Islet precursor cell (in vitro differentiated cells): Measurements from ENCODE around the gene FGF22.
A peak's percentile ranks its signal among the peaks of the same experiment; 100 is the strongest.
"Not testable (repeated sequence)": the region's sequence is repeated elsewhere in the genome, so short reads cannot be mapped to it uniquely, and the experiment has no call there.

Experiments used
- DNase-seq: peaks from one replicate; pipeline ENCODE4 v3.0.0-alpha.2; 2018

FGF22 gene

GRCh38 chr19:607301-608154 lies 32.2 kb upstream of the FGF22 start:
- peak; percentile 49 for DNase-seq

- DNase-seq: peak; percentile 48
Observed at GRCh38 chr19:608155-609003, 31.3 kb upstream of the FGF22 start.

DNA sequence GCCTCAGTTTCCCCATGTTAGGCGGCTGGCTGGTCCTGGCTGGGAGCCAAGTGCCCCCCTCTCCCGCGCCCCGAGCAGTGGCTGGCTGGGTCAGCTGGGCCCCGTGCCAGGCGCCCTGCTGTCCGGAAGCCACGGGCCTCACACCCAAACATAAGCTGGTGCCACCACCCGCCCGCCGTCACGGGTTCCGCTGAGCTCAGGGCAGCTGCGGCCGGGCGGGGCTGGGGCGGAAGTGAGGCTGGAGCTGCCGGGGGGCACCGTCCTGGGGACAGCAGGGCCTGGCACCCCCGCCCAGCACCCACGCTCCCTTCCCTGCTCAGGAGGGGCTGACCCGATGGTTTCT lies 30.7 kb upstream of the FGF22 start:
- peak; percentile 45 for DNase-seq

- DNase-seq: no peak
Observed at GRCh38 chr19:610071-610800, 29.4 kb upstream of the FGF22 start.

DNA sequence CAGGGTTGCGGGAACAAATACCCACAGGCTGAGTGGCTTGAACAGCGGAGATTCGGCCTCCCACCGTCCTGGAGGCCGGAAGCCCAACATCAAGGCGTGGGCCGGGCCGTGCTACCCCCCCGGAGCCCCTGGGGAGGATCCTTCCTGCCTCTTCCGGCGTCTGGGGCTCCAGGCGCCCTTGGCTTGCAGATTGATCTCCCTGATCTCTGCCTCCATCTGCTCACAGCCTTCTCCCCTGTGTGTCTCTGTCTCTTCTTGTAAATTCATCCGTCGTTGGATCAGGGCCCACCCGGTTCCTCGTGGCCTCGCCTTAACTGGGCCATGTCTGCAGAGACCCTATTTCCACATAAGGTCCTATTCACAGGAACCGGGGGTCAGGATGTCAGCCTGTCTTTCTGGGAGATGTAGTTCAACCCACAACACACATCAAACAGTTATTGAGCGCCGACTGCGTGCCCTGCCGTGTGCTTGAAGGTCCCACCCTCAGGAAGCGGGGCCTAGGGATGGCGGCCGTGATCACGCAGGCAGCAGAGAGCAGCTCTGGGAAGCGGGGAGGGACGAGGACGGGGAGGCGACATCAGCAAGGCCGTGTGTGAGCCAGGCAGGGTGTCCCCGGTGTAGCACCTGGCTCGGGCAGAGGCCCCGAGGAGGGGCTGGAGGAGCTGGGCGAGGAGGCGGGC lies 28.7 kb upstream of the FGF22 start:
- DNase-seq: peak; percentile 50

GRCh38 chr19:611481-611868 lies 28.2 kb upstream of the FGF22 start:
- DNase-seq: peak; percentile 46

GRCh38 chr19:612941-613340 lies 26.7 kb upstream of the FGF22 start:
- no peak for DNase-seq

GRCh38 chr19:613732-614567 lies 25.7 kb upstream of the FGF22 start:
- DNase-seq: no peak

- DNase-seq: no peak
Observed at GRCh38 chr19:615619-616018, 24.1 kb upstream of the FGF22 start.

DNA sequence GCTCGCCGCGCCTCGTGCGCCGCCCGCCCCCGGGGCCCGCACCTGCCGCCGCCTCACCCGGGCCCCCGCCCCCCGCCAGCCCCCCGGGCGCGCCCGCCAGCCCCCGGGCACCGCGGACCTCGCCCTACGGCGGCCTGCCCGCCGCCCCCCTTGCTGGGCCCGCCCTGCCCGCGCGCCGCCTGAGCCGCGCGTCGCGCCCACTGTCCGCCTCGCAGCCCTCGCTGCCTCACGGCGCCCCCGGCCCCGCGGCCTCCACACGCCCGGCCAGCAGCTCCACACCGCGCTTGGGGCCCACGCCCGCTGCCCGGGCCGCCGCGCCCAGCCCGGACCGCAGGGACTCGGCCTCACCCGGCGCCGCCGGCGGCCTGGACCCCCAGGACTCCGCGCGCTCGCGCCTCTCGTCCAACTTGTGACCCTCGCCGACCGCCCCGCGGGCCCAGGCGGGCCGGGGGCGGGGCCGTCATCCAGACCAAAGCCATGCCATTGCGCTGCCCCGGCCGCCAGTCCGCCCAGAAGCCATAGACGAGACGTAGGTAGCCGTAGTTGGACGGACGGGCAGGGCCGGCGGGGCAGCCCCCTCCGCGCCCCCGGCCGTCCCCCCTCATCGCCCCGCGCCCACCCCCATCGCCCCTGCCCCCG lies 23.5 kb upstream of the FGF22 start:
- DNase-seq: no peak

DNA sequence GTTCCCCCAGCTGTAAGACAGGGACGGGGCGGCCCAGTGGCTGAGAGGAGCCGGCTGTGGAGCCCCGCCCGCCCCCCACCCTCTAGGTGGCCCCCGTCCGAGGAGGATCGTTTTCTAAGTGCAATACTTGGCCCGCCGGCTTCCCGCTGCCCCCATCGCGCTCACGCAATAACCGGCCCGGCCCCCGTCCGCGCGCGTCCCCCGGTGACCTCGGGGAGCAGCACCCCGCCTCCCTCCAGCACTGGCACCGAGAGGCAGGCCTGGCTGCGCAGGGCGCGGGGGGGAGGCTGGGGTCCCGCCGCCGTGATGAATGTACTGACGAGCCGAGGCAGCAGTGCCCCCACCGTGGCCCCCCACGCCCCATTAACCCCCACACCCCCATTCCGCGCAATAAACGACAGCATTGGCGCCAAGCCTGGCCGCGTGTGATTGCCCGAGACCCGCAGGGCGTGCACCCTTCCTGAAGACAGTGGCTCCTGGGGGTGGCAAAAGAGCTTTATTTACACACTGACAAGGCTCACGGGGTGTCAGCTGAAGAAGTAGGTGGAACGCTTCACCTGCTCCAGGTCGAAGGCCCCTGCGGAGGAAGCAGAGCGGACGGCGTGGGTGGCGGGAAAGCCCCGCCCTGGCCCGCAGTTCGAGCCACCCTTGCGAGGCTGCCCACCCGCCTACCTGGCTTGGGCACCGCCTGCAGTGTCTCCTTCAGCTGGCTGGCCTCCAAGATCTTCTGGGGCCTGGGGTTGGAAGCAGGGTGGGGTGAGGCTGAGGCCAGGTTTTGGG lies 22.7 kb upstream of the FGF22 start:
- no peak for DNase-seq

DNA sequence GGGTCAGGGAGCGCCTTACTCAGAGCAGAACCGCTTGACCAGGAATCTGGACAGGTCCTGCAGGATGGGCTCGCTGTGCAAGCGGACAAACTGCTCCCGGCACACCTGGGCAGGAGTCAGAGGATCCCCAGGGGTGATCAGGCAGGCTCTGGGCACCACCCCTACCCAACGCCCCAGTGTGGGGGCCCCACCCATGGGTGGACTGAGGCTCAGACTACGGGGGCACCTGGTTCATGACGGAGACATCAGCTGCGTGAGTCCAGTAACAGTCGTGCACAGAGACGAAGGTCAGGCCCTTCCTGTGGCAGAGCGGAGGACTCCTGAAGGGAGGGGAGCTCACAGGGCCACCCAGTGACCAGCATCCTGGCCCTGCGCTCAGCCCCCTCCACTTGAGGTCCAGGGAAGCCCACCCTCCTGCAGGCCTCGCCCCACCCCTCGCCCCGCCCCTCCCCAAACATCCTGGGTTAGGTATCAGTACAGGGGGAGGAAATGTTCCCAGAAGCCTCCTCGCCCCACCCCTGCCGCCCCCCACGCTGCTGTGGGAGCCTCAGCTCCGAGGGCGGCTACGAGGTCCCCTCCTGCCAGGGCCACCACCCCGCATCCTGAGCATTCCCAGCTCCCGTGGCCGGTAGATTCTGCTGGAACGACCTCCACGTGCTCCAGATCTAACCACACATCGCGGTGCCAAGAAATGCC lies 22.0 kb upstream of the FGF22 start:
- peak; percentile 46 for DNase-seq

- no peak for DNase-seq
Observed at GRCh38 chr19:618247-618619, 21.4 kb upstream of the FGF22 start.

GRCh38 chr19:618674-619285 lies 20.9 kb upstream of the FGF22 start:
- no peak for DNase-seq

DNA sequence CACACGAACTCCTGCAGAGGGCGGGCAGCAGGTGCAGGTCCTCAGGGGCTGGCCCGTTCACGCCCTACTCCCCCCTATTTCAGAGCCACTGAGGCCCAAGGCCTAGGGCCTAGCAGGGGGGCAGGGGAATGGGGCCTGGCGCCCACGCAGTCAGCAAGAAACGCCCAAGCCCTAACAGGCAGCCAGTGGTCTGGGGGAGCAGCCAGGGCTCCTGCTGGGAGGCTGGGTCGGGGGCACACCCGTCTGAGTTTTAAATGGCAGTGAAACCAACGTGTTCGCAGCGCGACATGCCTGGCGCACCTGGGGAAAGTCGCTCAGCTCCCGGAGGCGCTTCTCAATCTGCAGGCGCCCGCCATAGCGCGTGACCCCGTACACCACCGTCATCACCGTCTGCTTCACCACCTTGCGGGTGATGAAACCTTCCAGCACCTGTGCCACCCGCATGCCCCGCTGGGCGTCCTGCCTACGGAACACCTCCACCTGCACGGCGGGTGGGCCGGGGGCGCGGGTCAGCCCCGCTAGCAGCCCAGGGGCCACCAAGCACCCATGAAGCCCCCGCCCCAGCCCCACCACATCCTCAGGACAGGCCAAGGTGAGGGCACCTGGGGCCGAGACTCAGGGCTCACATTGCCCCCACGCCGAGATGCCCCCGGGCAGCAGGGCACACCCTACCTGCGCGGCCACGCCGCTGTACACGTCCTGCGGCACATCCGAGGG lies 20.2 kb upstream of the FGF22 start:
- DNase-seq: no peak

DNA sequence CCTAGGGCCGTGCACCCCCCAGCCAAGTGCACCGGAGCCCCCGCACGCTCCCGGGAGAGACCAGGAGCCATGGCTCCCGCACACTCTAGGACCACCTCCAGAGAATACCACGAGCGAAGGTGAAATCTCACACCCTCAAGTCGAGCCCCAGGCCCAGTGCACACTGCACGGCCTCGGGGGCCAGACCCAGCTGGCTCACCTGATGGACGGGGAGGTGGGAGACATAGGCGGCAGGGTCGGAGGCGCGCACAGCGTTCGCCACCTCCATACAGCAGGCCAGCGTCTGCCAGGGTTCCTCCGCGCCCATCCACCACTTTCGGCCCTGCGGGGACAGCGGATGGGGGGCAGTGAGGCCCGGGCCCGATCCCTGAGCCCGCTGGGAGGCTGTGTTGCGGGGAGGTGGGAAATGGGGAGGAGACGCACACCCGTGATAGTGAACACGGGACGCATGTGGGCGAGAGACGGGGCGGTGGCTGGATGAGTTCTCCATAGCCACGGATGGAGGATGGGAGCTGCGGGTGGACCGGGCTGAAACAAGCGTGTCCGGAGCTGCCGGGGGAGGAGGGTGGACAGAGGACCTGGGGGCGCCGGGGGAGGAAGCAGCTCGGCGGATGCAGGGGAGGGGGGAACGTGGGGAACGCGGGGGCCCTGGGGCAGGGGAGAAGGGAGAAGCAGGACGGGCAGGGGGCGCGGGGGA lies 19.4 kb upstream of the FGF22 start:
- DNase-seq: no peak

DNA sequence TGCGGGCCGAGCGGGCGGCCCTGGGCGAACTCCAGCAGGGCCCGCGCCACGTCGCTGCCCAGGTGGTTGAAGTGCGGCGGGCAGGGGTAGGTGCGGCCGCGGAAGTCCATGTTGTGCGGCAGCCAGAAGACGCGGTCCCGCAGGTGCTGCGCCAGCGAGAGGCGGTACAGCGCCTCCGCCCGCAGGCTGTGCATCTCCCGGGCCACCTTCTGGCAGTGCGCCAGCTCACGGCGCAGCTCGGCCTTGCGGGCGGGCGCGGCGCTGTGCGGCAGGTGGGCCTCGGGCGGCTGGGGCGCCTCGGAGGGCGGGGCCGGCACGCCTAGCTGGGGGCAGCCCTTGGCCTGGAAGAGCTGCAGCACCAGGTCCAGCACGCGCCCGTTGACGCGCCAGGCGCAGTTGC lies 18.5 kb upstream of the FGF22 start:
- DNase-seq: not testable (repeated sequence)

DNA sequence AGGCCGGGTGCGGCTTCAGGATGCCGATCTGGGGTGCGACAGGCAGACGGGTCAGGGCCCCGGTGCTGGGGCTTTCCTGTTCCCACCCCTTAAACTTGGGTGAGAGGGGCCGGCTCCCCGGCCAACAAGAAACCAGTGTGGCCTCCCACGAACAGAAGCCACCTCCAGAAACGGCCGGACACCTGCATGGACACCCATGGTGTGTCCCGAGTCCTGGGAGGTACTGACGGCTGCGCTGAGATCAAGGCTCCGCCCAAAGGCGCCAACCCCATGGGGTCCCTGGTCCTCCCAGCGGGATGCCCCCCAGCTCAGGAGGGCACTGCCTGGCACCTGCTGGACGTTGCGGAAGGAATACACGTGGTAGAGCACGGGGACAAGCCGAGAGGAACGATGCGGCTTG lies 17.9 kb upstream of the FGF22 start:
- peak; percentile 43 for DNase-seq
